Fibroblast of the aortic adventitia (primary cell): ENCODE measurements around the gene ACVRL1. TPM values are rescaled to one million over a fixed set of nuclear protein-coding genes. Genes with fewer than 3 reads are reported as not detected.

Experiments
- DNase-seq: peaks from one replicate; pipeline ENCODE4 v3.0.0-alpha.2; 2010; ENCODE audit warnings: low read depth
- H3K4me3 ChIP-seq: 2 replicates; pipeline ENCODE4 v1.5.1; 2011; ENCODE audit warnings: low read depth, mild to moderate bottlenecking, control low read depth, low read length, moderate library complexity
- total RNA-seq: library from RNA; depleted of rRNA; stranded (reverse); fragments of >200 nt; gene quantifications from 2 replicates; pipeline ENCODE4 v1.2.3, GENCODE V29; 2012; ENCODE audit warnings: low replicate concordance
- TF ChIP-seq, protein P1 (sequence below): IDR thresholded peaks from 2 replicates; pipeline ENCODE4 v1.5.1; 2011; ENCODE audit warnings: mild to moderate bottlenecking, low read length, control low read depth, inconsistent platforms; ENCODE audit not compliant: insufficient read depth

ACVRL1 gene
- total RNA-seq, 1 donor = 56.5 TPM

DNA sequence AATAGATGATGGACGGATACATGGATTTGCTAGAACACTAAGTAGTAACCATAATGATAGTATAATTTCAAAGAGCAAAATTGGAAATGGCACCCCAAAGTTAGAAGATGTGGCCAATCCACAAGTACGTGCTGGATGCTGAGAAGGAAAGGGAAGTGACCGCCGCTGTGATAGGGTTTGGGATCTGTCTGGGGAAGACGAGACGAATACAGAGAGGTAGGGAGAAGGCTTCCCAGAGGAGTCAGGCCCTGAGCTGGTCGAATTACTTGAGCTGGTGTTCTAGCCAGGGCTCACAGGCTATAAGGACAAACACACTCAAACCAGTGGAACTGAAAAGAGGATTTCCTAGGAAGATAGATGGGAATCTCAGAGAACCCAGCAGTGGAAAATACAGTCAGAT is 34.8 kb downstream of the ACVRL1 start:
- no peak overlapping the region for H3K4me3 ChIP-seq
- DNase-seq = no peak
- TF ChIP-seq, protein P1, sequence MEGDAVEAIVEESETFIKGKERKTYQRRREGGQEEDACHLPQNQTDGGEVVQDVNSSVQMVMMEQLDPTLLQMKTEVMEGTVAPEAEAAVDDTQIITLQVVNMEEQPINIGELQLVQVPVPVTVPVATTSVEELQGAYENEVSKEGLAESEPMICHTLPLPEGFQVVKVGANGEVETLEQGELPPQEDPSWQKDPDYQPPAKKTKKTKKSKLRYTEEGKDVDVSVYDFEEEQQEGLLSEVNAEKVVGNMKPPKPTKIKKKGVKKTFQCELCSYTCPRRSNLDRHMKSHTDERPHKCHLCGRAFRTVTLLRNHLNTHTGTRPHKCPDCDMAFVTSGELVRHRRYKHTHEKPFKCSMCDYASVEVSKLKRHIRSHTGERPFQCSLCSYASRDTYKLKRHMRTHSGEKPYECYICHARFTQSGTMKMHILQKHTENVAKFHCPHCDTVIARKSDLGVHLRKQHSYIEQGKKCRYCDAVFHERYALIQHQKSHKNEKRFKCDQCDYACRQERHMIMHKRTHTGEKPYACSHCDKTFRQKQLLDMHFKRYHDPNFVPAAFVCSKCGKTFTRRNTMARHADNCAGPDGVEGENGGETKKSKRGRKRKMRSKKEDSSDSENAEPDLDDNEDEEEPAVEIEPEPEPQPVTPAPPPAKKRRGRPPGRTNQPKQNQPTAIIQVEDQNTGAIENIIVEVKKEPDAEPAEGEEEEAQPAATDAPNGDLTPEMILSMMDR = no peak

GRCh38 chr12:51942501-51943000 is 35.2 kb downstream of the ACVRL1 start:
- DNase-seq = no peak
- TF ChIP-seq, protein P1 = no peak
- H3K4me3 ChIP-seq = no peak overlapping the region

DNA sequence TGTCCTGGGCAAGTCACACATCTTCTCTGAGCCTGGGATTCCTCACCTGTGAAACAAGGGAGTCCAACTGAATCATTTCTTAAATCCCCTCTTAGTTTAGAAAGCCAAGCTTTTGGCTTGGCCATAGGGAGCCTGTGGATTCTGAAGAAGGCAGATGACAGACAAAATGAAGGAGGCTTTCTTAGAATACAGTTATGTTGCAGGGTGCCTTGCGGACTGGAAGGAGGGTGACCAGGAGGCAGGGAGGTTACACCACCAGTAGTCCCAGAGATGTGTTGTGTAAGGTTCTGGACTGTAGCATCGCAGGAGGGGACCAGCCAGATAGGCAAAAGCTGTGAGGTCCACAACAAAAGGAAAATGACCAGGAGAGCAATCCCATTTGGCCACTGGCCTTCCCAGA is 36.0 kb downstream of the ACVRL1 start:
- TF ChIP-seq, protein P1 = no peak
- no peak overlapping the region for H3K4me3 ChIP-seq
- no peak for DNase-seq

DNA sequence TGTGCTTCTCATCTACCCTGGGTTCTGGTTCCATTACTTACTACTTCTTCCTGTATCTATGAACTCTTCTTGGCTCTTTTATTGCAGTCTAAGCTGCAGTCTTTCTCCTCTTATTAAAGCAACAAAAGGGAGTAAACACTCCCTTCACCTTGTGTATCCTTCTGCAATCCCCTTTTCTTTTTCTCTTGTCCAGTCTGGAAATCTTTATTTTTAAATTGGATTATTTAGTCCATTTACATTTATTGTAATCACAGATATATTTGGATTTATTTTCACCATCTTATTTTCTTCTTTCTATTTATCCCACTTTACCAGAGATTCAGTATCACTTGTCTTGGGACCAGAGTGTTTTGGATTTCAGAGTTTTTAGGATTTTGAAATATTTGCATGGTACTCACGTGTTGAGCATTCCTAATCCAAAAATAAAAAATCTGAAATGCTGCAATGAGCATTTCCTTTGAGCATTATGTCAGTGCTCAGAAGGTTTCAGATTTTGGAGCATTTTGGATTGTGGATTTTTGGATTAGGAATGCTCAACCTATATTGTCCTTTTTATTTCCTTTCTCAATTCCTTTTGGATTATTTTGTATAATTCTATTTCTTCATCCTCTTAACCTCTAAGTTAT is 37.4 kb downstream of the ACVRL1 start:
- H3K4me3 ChIP-seq = no peak overlapping the region
- no peak for DNase-seq
- TF ChIP-seq, protein P1 = no peak

GRCh38 chr12:51947246-51947996 is 40.1 kb downstream of the ACVRL1 start:
- no peak overlapping the region for H3K4me3 ChIP-seq
- TF ChIP-seq, protein P1 = no peak
- no peak for DNase-seq

GRCh38 chr12:51948066-51948465 is 40.8 kb downstream of the ACVRL1 start:
- no peak overlapping the region for H3K4me3 ChIP-seq
- TF ChIP-seq, protein P1 = no peak
- DNase-seq = no peak
